GM19043 (cell line): ENCODE results near the gene LXN.
A peak's percentile ranks its signal among the peaks of the same experiment; 100 is the strongest.
"Not testable (repeated sequence)": the region's sequence is repeated elsewhere in the genome, so short reads cannot be mapped to it uniquely, and the experiment has no call there.

Experiments
- ATAC-seq: cut with Tn5 transposase; IDR thresholded peaks from one replicate; pipeline ENCODE4 v1.9.1; 2021; ENCODE audit warnings: low read depth; ENCODE audit not compliant: unreplicated experiment

The LXN gene, protein sequence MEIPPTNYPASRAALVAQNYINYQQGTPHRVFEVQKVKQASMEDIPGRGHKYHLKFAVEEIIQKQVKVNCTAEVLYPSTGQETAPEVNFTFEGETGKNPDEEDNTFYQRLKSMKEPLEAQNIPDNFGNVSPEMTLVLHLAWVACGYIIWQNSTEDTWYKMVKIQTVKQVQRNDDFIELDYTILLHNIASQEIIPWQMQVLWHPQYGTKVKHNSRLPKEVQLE

DNA sequence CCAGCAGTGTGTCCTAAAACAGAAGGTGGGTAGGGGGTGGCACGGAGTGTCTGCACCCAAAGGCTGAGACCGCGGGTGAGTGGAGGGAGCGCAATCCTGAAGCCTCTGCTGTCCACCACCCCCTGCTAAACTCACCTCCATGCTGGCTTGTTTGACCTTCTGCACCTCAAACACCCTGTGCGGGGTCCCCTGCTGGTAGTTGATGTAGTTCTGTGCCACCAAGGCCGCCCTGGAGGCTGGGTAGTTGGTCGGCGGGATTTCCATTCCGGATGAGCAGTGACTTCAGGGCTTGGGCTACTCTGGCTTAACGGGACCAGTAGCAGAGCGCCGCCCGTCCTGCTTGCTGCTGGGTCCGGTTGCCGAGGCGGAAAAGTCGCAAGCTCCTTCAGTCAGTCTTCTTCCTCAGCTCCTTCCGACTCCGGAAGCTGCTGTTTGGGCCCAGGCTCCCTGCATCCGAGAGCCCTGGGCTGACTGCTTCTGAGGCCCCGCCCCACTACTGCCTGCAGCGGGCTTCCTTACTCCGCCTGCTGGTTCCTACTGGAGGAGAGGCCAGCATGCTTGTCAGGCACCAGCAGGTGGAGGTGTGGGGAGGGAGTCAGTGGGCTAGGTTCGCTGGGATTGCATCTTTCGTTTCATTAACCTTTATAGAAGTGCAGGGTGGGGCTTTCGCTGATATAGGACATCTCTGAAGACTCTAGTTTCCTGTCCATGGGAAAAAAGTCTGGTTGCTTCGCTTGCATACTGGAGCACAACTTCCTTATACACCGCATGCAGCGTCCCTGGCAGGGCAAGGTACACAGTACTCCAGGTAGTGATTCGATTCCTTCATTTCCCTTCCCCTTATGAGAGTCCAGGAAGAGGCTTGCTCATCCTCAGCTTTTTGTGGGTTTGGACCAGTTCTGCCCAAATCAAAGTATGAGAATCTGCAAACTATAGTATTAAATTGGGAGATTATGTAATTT lies at the start of gene LXN:
Gene LXN (minus strand): TSS at position 434 of the 962 bp plus-strand sequence. CDS start 170 bp downstream, at position 264.
- ATAC-seq = peak; percentile 99

DNA sequence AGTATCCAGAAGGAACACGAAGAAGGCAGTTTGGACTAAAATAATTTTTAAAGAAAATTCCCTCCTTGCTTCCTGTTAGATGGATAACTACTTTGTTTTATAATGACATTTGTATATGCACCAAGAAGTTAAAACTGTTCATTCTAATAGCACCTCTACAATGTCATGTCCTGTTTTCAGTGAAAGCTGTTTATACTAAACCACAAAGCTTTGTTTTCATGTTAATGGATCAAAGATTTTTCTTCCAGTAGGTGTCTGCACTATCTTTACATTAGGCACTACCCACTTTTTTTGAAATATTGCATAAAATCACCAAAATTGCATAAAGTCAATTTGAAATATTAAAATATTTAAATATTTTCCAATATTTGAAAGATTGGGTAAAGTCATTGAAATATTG lies 49.7 kb upstream of the LXN start:
- no peak for ATAC-seq

DNA sequence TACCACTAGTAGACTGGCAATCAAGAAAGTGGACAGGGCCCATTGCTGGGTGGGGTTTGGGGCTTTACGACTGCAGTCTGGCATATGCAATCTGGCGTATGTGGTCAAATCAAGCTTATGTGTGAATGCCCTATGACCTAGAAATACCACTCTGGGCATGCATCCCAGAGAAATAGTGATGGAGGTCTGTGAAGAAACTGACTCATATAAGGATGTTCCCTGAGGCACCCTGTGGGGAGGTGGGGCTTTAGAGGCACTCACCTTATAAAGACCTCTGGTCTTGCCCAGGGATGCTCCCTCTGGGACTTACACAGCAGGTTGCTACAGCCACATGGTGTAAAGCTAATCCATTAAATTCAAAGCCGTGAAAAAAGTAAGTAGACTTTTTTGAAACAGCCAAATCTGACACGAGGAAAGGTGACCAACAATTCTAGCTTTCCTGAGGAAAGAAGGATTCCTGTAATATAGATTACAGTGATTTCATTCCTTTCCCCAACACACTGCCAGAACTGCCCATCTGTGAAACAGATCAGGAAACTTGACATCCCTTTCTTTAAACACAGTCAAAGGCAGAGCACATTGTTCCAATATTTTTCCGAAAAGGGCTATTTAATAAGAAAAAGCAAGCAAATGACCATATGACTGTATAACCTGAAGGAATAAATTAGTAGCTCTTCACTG lies 46.2 kb upstream of the LXN start:
- ATAC-seq = no peak

DNA sequence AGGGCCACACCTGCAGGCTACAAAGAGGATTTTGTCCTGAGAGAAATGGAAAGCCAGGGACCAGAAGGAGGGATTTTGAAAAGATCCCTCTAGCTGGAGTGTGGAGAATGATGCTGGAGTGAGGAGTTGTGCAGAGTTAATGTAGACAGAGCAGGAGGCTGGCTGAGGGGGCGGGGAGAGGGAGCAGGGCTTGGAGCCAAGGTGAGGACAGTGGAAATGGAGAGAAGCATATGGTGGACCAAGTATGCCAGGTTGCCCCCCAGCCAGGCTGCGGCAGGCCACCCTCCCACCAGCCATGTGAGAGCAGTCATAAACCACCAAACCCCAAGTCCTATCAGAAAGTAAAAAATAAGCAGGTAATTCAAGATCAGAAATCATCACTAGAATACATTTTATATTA lies 45.1 kb upstream of the LXN start:
- ATAC-seq = no peak

DNA sequence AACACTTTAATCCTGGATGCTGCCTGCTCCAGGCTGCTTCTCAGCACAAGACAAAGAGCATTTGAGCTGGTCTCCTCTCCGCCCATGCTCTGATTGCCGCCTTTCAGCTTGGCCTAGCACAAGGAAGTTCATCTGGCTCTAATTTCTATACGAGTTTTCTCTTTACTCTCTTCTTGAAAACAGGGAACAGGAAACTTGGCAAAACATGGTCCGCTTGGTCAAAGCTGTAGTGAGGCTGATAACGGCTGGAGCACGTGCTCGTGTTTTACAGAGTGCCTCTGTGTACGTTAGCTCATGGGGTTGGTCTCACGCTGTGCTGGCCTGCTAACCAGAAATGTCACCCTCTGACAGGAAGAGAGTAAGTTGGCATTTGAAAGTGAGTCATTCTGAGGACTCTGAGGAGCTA lies 40.6 kb upstream of the LXN start:
- no peak for ATAC-seq

DNA sequence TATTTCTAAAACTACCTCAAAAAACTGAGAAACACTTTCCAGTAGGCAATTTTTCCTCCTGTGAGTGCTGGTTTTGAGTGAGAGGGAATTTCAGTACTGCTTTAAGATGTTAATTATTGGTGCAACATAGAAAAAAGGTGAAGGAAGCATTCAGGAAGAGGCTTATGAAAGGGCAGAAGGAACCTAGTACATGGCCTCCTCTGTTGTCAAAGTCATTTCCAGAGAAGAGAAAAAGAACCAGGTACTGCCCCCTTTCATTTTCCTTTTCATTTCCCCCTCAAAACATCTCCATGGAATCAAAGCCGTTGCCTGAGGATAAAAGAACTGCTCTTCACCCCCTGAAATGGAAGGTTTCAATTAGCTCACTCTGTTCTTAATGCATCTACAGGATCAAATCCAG lies 40.0 kb upstream of the LXN start:
- ATAC-seq = peak; percentile 47

DNA sequence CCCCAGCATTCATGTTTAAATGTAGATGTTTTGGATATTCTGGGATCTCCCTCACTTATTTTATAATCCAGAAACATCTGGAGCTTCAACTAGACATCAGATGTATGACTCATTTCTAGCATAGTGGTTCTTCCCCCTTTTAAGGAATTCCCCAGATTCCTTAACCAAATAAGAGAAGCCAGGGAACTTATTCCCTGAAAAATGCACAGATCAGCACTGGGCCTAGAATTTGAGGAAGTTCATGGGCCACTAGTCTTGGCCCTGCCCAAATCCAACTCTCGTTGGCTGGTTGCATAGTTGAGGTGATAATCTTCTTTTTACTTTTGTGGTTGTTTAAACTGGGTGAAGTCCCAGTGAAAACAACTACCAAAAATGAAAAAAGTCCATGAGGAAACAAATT lies 39.4 kb upstream of the LXN start:
- no peak for ATAC-seq

DNA sequence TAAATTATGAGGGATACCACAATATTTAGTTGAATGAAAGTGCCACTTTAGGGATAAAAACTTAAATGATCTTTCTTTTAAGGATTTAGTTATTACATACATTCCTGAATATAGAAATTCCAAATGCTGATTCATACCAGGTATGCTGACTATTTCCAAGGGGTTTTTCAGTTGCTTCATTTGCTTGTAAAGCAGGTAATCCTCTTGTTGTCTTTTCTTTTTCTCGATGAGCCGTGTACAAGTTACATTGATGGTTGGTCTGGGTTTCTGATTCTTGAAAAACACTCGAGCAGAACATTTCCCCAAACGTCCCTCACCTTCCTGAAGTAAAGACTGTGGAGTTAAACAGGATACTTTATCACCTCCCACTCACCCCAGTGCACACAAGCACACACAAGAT lies 38.2 kb upstream of the LXN start:
- ATAC-seq = no peak

DNA sequence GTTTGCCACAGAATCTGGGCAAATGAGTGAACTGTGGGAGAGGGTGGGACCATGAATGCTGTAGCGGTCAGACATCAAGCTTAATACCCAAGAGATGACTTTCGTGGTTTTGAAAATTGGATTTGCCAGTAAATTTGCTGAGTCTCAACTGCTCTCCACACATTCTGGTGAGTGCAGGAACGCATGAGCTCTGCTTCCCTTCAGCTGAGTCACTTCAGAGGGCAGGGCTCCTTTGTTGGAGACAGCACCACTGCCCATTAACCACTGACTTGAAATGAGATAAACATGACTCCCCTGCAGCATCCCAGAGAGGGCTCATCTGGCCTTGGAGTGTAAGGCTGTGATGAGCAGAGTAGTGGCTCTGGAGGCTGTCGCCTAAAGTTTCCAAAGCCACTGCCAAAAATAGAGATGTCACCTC lies 37.2 kb upstream of the LXN start:
- no peak for ATAC-seq

DNA sequence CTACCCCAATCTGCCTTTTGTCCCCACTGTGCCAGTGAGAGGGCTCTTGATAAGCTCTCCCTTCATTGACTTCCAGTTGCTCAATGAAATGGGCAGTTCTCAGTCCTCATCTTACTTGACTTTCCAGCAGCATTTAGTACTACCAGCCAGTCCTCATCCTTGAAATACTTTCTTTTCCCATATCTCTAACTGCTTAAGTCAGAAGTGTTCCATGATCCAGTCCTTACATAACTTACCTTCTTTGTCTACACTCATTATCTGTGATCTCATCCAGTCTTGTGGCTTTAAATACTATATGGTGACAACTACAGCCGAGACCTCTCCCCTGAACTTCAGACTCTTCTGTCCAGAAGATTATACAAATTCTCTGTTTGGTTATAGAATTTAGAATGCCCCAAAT lies 31.1 kb upstream of the LXN start:
- no peak for ATAC-seq

DNA sequence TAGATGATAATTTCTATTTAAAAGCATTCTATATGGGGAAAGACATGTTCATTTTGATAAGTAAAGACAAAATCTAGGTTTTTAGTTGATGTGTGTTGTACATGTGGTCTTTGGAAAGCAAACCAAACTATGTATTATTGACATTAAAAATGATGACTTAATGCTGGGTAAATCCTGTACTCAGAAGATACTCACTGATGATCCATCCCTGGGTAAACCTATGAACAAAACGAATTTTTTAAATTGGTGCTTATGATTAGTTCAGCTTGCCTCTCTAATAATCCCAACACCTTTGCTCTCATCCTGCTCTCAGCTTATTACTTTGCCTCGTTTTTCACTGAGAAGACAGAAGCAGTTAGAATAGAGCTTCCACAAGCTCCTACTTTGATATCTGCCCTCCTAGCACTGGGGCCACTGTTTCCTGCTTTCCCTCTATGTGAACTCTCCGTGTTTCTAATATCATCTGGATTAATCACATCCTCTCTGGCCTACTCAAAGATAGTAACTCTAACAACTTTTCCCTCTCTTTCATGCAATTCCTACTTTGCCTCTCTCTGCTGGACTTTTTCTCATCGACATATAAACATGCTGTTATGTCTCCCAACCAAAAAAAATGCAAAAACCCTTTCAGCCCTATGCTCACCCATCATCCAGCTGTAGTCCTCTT lies 30.5 kb upstream of the LXN start:
- ATAC-seq = no peak

DNA sequence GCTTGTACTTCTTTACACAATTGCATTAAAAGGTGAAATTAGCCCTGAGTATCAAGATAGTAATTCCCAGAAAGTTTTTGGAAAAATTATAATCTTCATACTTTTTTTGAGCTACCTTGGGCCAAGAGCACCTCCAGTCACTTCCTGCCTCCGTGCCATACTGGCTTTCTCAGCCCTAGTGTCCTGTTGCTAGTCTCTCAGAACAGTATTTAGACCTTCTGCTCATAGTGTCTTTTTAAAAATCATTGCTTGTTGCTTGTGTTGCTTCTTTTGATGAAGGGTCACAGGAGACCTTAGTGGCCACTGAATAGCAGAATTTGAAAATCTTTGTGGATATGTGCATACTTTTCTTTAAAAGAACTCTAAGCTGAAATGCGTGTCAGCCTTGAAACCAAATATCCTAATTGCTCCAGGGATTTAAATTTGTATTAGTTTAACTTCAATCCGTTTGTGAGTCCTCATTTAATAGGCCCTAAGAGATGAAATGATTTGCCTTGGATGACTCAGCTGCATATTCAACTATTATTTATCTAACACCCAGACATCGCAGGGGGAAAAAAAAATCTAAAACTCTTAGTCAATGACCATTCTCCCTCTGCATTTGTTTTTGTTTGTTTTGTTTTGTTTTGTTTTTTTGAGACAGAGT lies 29.1 kb upstream of the LXN start:
- ATAC-seq = no peak

DNA sequence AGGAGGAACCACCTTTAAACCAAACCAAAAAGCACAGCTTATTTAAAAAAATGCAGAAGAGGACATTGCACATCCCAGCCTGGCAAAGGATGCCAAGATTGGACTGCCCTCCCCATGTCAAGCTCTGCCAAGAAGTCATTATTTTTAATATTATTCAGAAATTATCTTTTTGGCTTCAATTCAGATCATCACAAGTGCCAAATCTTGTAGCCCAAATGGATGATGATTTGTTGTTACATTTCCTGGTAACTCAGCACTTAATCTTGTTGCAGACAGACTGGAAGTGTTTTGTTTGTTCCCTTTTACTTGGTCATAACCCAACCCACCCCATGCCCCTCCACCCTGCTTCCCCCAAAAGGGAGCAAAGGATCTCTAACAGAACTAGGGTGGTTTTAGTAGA lies 28.1 kb upstream of the LXN start:
- no peak for ATAC-seq

DNA sequence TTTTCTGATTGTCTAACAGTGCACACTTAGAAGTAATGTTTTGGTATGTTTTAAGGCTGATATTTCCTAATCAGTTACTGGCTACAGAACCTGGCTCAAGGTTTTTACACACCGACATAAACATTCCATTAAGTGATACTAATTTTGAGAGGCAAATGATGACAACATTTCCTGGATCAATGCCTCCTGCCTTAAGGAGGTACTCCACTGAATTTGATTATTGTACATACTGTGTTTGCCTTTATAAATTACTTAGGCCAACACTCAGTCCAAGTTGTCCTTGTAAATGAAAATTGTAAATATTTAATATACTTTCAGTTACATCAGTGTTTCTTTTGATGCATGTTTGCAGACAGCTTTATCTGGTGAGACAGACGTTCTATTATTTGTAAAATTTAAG lies 24.2 kb upstream of the LXN start:
- no peak for ATAC-seq

DNA sequence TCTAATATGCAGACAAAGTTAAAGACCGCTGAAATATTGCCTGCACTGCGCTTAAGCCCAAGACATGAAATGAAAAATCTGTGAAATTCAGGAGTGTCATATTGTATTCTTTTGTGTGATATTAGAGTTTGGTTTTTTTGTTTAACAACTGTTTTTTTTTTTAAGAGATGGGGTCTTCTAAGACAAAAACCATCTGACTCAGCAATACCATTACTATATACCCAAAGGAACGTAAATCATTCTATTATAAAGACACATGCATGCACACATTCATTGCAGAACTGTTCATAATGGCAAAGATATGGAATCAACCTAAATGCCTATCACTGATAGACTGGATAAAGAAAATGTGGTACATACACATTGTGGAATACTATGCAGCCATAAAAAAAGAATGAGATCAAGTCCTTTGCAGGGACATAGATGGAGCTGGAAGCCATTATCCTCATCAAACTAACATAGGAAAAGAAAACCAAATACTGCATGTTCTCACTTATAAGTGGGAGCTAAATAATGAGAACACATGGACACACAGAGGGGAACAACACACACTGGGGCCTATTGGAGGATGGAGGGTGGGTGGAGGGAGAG lies 21.5 kb upstream of the LXN start:
- ATAC-seq = not testable (repeated sequence)

DNA sequence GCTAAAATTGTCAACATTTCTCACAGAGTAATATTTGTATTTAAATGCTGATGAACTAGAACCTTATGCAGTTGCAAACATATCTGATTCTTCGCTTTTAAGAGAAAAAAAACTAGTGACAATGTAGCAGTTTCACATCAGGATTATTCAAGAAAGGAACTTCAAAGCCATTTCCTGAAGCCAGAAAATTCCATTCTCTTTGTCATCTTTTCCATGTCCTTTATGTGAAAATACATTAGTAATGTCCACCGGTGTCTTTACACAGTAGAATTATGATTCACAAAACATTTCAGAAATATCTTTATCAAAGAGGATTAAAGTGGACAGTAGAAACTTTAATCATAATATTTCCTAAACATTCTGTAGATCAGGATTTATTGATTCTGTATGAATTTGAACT lies 12.7 kb upstream of the LXN start:
- ATAC-seq = no peak

DNA sequence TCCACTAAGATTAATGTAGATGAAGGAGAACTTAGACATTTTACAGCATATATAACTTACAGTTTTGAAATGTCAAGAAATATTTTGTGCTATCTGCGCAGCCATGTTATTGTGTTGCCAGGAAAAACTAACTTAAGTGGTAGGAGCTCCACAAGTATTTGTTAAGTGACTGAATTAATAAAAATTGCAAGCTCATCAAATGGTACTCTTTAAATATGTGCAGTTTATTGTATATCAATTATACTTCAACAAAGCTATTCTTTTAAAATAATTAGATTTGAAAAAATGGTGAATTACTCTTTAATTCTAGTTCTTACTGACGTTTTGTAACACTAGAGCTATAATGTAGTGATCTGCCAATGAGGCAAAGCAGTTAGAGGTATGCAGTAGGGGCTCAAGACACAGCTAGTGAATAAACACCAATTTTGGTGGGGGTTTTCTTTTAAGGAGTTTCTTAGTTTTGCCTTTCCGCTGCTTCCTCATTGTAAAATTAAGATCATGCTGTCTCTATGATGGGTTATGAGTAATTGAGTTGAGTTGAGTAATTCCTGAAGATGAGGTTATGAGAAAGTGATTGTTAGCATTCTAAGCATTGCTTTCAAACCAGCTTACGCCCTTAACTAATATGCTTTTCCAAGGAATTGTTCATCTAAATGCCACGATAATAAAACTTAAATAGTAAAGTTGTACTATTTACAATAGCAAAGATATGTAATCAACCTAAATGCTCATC lies 10.9 kb upstream of the LXN start:
- no peak for ATAC-seq

DNA sequence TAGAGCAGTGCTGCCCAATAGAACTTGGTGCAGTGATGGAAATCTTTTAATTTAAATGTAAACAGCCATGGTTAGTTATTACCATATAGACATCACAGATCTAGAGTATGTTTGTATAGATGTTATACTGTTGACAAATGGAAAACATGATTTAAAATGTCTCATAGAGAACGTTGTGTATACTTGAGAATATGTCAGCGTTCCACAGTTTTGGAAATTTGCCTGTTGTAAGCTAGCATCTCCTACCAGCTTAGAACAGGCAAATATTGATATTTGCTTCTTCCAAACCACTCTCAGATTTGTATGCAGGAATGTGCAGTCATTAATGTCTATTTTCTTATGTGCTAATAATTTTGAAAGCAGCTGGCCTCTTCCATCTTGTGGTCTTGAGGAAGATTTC lies 8.4 kb upstream of the LXN start:
- ATAC-seq = no peak

DNA sequence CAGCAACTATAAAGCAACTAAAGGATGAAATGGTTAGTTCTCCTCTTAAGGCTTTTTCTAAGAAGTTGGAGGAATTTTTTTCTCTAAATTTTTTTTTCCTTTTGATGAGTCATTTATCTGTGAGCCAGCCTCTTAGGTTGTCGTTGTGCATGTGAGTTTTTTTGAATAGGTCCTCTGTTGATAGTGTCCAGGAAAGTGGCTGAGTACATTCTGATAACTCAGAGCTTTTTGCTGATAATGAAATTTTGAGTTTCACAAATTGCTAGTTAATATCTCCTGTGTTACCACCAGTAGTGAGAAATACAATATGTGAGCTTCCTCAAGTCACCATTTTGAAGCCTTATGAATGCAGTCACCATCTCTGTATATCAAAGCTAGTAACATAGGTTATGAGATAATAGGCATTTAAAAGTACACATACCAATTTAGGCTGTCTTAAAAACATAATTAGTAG lies 7.1 kb upstream of the LXN start:
- no peak for ATAC-seq
